K562 (cell line): ENCODE measurements around the gene SLC17A9. TPM values are rescaled to one million over a fixed set of nuclear protein-coding genes. Genes with fewer than 3 reads are reported as not detected.
A peak's percentile ranks its signal among the peaks of the same experiment; 100 is the strongest.

Source experiments
- BRD9 ChIP-seq: fragments of 450-650 bp; IDR thresholded peaks from 2 replicates; pipeline ENCODE4 v1.6.1; 2018; ENCODE audit warnings: low read depth; ENCODE audit not compliant: partially characterized antibody
- E2F3 ChIP-seq: fragments of 250-450 bp; sonication (Bioruptor Pico); IDR thresholded peaks from 2 replicates; pipeline ENCODE4 v1.4.0; 2020; ENCODE audit warnings: mild to moderate bottlenecking
- ESRRA ChIP-seq: fragments of 450-650 bp; IDR thresholded peaks from 2 replicates; pipeline ENCODE4 v1.6.1; 2014; ENCODE audit warnings: low read depth, mild to moderate bottlenecking, moderate library complexity, borderline replicate concordance
- HNRNPH1 ChIP-seq: fragments of 200-400 bp; formaldehyde crosslinking; optimal IDR thresholded peaks from 2 replicates; pipeline ENCODE3; 2017; ENCODE audit warnings: low read depth, mild to moderate bottlenecking, low read length, moderate library complexity
- KAT7 ChIP-seq: sonication (generic); formaldehyde crosslinking; IDR thresholded peaks from 2 replicates; pipeline ENCODE4 v1.8.0; 2022; ENCODE audit warnings: missing genetic modification reagents, mild to moderate bottlenecking, borderline replicate concordance
- KLF1 ChIP-seq: fragments of 450-650 bp; IDR thresholded peaks from 2 replicates; pipeline ENCODE4 v1.6.1; 2016; ENCODE audit warnings: missing genetic modification characterization, missing compliant biosample characterization
- MAFF ChIP-seq: IDR thresholded peaks from 2 replicates; pipeline ENCODE4 v1.6.1; 2012; ENCODE audit warnings: low read length, improper control_type of control experiment
- MCM3 ChIP-seq: fragments of 450-650 bp; IDR thresholded peaks from 2 replicates; pipeline ENCODE4 v1.6.1; 2016
- MCM7 ChIP-seq, 2 experiments: fragments of 450-650 bp; IDR thresholded peaks; 2 replicates each; pipeline ENCODE4 v1.6.1; 2016 to 2018
- MXD1 ChIP-seq: fragments of 250-450 bp; sonication (Bioruptor Pico); IDR thresholded peaks from 2 replicates; pipeline ENCODE4 v1.8.0; 2021; ENCODE audit warnings: borderline replicate concordance, mild to moderate bottlenecking, moderate library complexity; ENCODE audit not compliant: poor library complexity, severe bottlenecking
- NR1H2 ChIP-seq: sonication (generic); formaldehyde crosslinking; IDR thresholded peaks from 2 replicates; pipeline ENCODE4 v1.4.0; 2020; ENCODE audit warnings: mild to moderate bottlenecking, missing genetic modification reagents
- PHTF2 ChIP-seq: fragments of 250-450 bp; sonication (Bioruptor Pico); IDR thresholded peaks from 2 replicates; pipeline ENCODE4 v1.5.0; 2021; ENCODE audit warnings: mild to moderate bottlenecking
- POLR2B ChIP-seq: fragments of 450-650 bp; IDR thresholded peaks from 2 replicates; pipeline ENCODE4 v1.6.1; 2018; ENCODE audit warnings: low read depth; ENCODE audit not compliant: partially characterized antibody
- RBM14 ChIP-seq: fragments of 200-400 bp; formaldehyde crosslinking; IDR thresholded peaks from 2 replicates; pipeline ENCODE4 v1.6.1; 2018; ENCODE audit warnings: low read depth, mild to moderate bottlenecking, low read length, moderate library complexity, borderline replicate concordance; ENCODE audit not compliant: insufficient read depth
- SETDB1 ChIP-seq: IDR thresholded peaks from one replicate; pipeline ENCODE4 v1.6.1; 2012; ENCODE audit warnings: low read length, control low read depth, inconsistent platforms
- SMAD3 ChIP-seq: fragments of 450-650 bp; formaldehyde crosslinking; conservative IDR thresholded peaks from 2 replicates; pipeline ENCODE4 v1.4.0; 2020; ENCODE audit warnings: mild to moderate bottlenecking
- STAT6 ChIP-seq: sonication (generic); formaldehyde crosslinking; IDR thresholded peaks from 2 replicates; pipeline ENCODE4 v1.8.1; 2023; ENCODE audit warnings: mild to moderate bottlenecking, missing genetic modification reagents
- TCF7L2 ChIP-seq: fragments of 150-350 bp; IDR thresholded peaks from 2 replicates; pipeline ENCODE4 v1.6.1; 2016; ENCODE audit warnings: low read depth, mild to moderate bottlenecking, low read length, moderate library complexity
- TRIM24 ChIP-seq, 2 experiments: fragments of 450-650 bp; IDR thresholded peaks; 2 replicates each; pipeline ENCODE4 v1.6.1; 2016
- ZBTB49 ChIP-seq: sonication (generic); formaldehyde crosslinking; IDR thresholded peaks from 2 replicates; pipeline ENCODE4 v1.8.0; 2022; ENCODE audit warnings: missing genetic modification reagents, mild to moderate bottlenecking, borderline replicate concordance
- ZNF133 ChIP-seq: fragments of 250-450 bp; sonication (Bioruptor Pico); IDR thresholded peaks from 2 replicates; pipeline ENCODE4 v1.4.0; 2020; ENCODE audit warnings: mild to moderate bottlenecking
- ZNF282 ChIP-seq: sonication (generic); formaldehyde crosslinking; IDR thresholded peaks from 2 replicates; pipeline ENCODE4 v1.8.1; 2023; ENCODE audit warnings: missing genetic modification reagents
- ZNF431 ChIP-seq: sonication (generic); formaldehyde crosslinking; IDR thresholded peaks from 2 replicates; pipeline ENCODE4 v1.8.0; 2022; ENCODE audit warnings: mild to moderate bottlenecking, missing genetic modification reagents
- ZNF785 ChIP-seq: fragments of 250-450 bp; sonication (Bioruptor Pico); IDR thresholded peaks from 2 replicates; pipeline ENCODE4 v1.4.0; 2020; ENCODE audit warnings: mild to moderate bottlenecking
- polyA plus RNA-seq, 8 experiments: library from polyadenylated mRNA; depleted of rRNA in 4 of 8; stranded (reverse) in 5 of 8; unstranded in 3 of 8; fragments of >200 nt; fragmentation: Nextera tagmentation in 2 of 8; fragmentation: Illumina TruSeq in 1 of 8; extraction: Ambion mirVana in 2 of 8; extraction: Trizol in 1 of 8; gene quantifications; 2 replicates each; pipeline versions ENCODE4 v1.2.1 to v1.2.3, GENCODE V29; 2011 to 2014; ENCODE audit warnings: inconsistent platforms in 1 of 8, missing spikeins in 1 of 8
- total RNA-seq, 7 experiments: library from RNA; depleted of rRNA in 6 of 7; stranded (reverse); fragments of >200 nt in 6 of 7; fragmentation: Illumina TruSeq in 2 of 7; extraction: Trizol in 2 of 7; gene quantifications; 2 replicates each; pipeline versions ENCODE4 v1.2.1 to v1.2.3, GENCODE V29; 2011 to 2021; ENCODE audit warnings: low replicate concordance in 1 of 7

Gene SLC17A9
- total and polyA plus RNA-seq, 9 of the 15 experiments (the other 6 are each of a cell fraction or from before 2014, with no cell fraction given) = 0.04 to 0.31 TPM; not detected in 7

- TF ChIP-seq ZBTB49 (CRISPR knock-in tag) (no peak), HNRNPH1 (no peak), KAT7 (peak; percentile 23; the same call in 1 of the 2 replicates), ZNF431 (CRISPR knock-in tag) (no peak), ZNF133 (CRISPR knock-in tag) (no peak), PHTF2 (no peak), MCM7 (IDR thresholded peaks at IDR 0.05) (no peak), MAFF (no peak; the same call in 1 of the 2 replicates), TRIM24 (IDR thresholded peaks at IDR 0.05) (peak in 1 of 2 experiments; percentile 61; a peak in 1 of 4 replicates), KLF1 (tag) (0 out of 2 replicates have a peak, but pooled peaks have one; percentile 66), TCF7L2 (no peak), ZNF282 (CRISPR knock-in tag) (peak; percentile 66; the same call in 1 of the 2 replicates), SMAD3 (CRISPR knock-in tag) (no peak; the same call in 1 of the 2 replicates), ZNF785 (CRISPR knock-in tag) (no peak), NR1H2 (CRISPR knock-in tag) (0 out of 2 replicates have a peak, but pooled peaks have one; percentile 74), POLR2B (peak; percentile 87), MCM3 (no peak), MXD1 (CRISPR knock-in tag) (no peak), E2F3 (CRISPR knock-in tag) (0 out of 2 replicates have a peak, but pooled peaks have one; percentile 51), ESRRA (peak; percentile 55; the same call in 1 of the 2 replicates), BRD9 (no peak), STAT6 (no peak), SETDB1 (no peak), RBM14 (no peak)
Observed at GRCh38 chr20:62937268-62938104, 15.0 kb upstream of the SLC17A9 start (continued).
